Large intestine (tissue), 12 donors: Measurements from ENCODE around the gene ASB17. TPM values are rescaled to one million over a fixed set of nuclear protein-coding genes. Genes with fewer than 3 reads are reported as not detected.
"Not testable (repeated sequence)": the region's sequence is repeated elsewhere in the genome, so short reads cannot be mapped to it uniquely, and the experiment has no call there.

Source experiments
- DNase-seq, 2 donors: peaks; one replicate each; pipeline versions ENCODE4 v3.0.0 to v3.0.0-alpha.2; 2013
- H3K27ac ChIP-seq: one replicate; pipeline ENCODE4 v1.5.1; 2013; ENCODE audit warnings: low read length
- H3K27me3 ChIP-seq: 2 replicates; pipeline ENCODE4 v1.6.1; 2013; ENCODE audit warnings: low read length; ENCODE audit not compliant: control insufficient read depth, insufficient read depth
- H3K36me3 ChIP-seq: 2 replicates; pipeline ENCODE4 v1.6.1; 2013; ENCODE audit warnings: low read length; ENCODE audit not compliant: control insufficient read depth, insufficient read depth
- H3K4me1 ChIP-seq: one replicate; pipeline ENCODE4 v1.6.1; 2013; ENCODE audit warnings: low read length; ENCODE audit not compliant: control insufficient read depth, insufficient read depth
- H3K4me3 ChIP-seq: one replicate; pipeline ENCODE4 v1.5.1; 2013; ENCODE audit warnings: low read length
- H3K9me3 ChIP-seq: one replicate; pipeline ENCODE4 v1.6.1; 2013; ENCODE audit warnings: mild to moderate bottlenecking, low read depth, low read length, moderate library complexity; ENCODE audit not compliant: control insufficient read depth
- WGBS: methylation state at CpG from one replicate; pipeline ENCODE4 v1.1.5; 2013; ENCODE audit warnings: low lambda C conversion rate; ENCODE audit not compliant: insufficient coverage; 5-methylcytosine and 5-hydroxymethylcytosine counted together
- long read RNA-seq, 11 donors: transcript quantifications; one replicate each; lab custom pipeline, GENCODE V29; 2026
- polyA plus RNA-seq: library from polyadenylated mRNA; unstranded; fragments of 120-200 nt; gene quantifications from one replicate; pipeline ENCODE4 v1.2.1, GENCODE V29; 2013

ASB17 gene
- not detected for polyA plus RNA-seq
- long read RNA-seq, donor 1 = 0 reads
- long read RNA-seq, donor 2 = 0 reads
- long read RNA-seq, donor 3 = 0 reads
- long read RNA-seq, donor 4 = 0 reads
- long read RNA-seq, donor 5 = 0 reads
- long read RNA-seq, donor 6 = 0 reads
- long read RNA-seq, donor 7 = 0 reads
- long read RNA-seq, donor 8 = 0 reads
- long read RNA-seq, donor 9 = 0 reads
- long read RNA-seq, donor 10 = 0 reads
- long read RNA-seq, donor 11 = 0 reads

GRCh38 chr1:75932304-75932703 lies at the start of gene ASB17:
ASB17 (minus strand) TSS chr1:75932404; CDS start chr1:75932291, 113 bp downstream.
- Histone ChIP-seq H3K4me1 (no peaks in the 10 kb centered on the region), H3K4me3 (no peak within 1 kb of the TSS), H3K27ac (no peak within 1 kb of the TSS), H3K36me3 (no peaks in the 10 kb centered on the region), H3K9me3 (no peaks in the 10 kb centered on the region), H3K27me3 (no peaks in the 10 kb centered on the region)
- WGBS = 100% methylated on average over 1 of the region's 1 CpG
- DNase-seq = no peak

- Histone ChIP-seq H3K27ac (no peak overlapping the region), H3K4me3 (no peak overlapping the region), H3K36me3 (no peaks in the 10 kb centered on the region), H3K27me3 (no peaks in the 10 kb centered on the region), H3K9me3 (no peaks in the 10 kb centered on the region), H3K4me1 (no peaks in the 10 kb centered on the region)
- WGBS = 90% methylated on average over 1 of the region's 6 CpGs
- no peak for DNase-seq
Measured at GRCh38 chr1:75980972-75981897, 49.0 kb upstream of the ASB17 start.

- no peak overlapping the region for H3K27ac ChIP-seq
- no peaks in the 10 kb centered on the region for H3K9me3 ChIP-seq
- no peaks in the 10 kb centered on the region for H3K4me1 ChIP-seq
- DNase-seq = no peak
- H3K27me3 ChIP-seq = no peaks in the 10 kb centered on the region
- no peak overlapping the region for H3K4me3 ChIP-seq
- no peaks in the 10 kb centered on the region for H3K36me3 ChIP-seq
Measured at GRCh38 chr1:75970631-75971030, 38.4 kb upstream of the ASB17 start.

- Histone ChIP-seq H3K9me3 (no peaks in the 10 kb centered on the region), H3K27me3 (no peaks in the 10 kb centered on the region), H3K4me3 (no peak overlapping the region), H3K27ac (no peak overlapping the region), H3K4me1 (no peaks in the 10 kb centered on the region), H3K36me3 (no peaks in the 10 kb centered on the region)
- no CpG with 5 or more reads among the region's 3 CpGs for WGBS
- no peak for DNase-seq
Measured at GRCh38 chr1:75969550-75969949, 37.3 kb upstream of the ASB17 start.

GRCh38 chr1:75967719-75968118 lies 35.5 kb upstream of the ASB17 start:
- no peak overlapping the region for H3K4me3 ChIP-seq
- H3K36me3 ChIP-seq = no peaks in the 10 kb centered on the region
- no peaks in the 10 kb centered on the region for H3K9me3 ChIP-seq
- H3K4me1 ChIP-seq = no peaks in the 10 kb centered on the region
- DNase-seq = no peak
- H3K27ac ChIP-seq = no peak overlapping the region
- no CpG with 5 or more reads among the region's 1 CpG for WGBS
- no peaks in the 10 kb centered on the region for H3K27me3 ChIP-seq

GRCh38 chr1:75964760-75965408 lies 32.7 kb upstream of the ASB17 start:
- H3K27ac ChIP-seq = no peak overlapping the region
- H3K9me3 ChIP-seq = no peaks in the 10 kb centered on the region
- H3K4me3 ChIP-seq = no peak overlapping the region
- no peak for DNase-seq
- H3K36me3 ChIP-seq = no peaks in the 10 kb centered on the region
- no peaks in the 10 kb centered on the region for H3K27me3 ChIP-seq
- H3K4me1 ChIP-seq = no peaks in the 10 kb centered on the region

- 40% methylated on average over 1 of the region's 10 CpGs for WGBS
- H3K27ac ChIP-seq, DNase-seq, H3K9me3 ChIP-seq, H3K4me1 ChIP-seq, H3K27me3 ChIP-seq, H3K4me3 ChIP-seq, H3K36me3 ChIP-seq: not testable (repeated sequence)
Measured at GRCh38 chr1:75964110-75964759, 32.0 kb upstream of the ASB17 start.

- Histone ChIP-seq H3K27me3 (no peaks in the 10 kb centered on the region), H3K9me3 (no peaks in the 10 kb centered on the region), H3K36me3 (no peaks in the 10 kb centered on the region), H3K4me3 (no peak overlapping the region), H3K27ac (no peak overlapping the region), H3K4me1 (no peaks in the 10 kb centered on the region)
- DNase-seq = no peak
Measured at GRCh38 chr1:75954586-75954985, 22.4 kb upstream of the ASB17 start.

- H3K27ac ChIP-seq = no peak overlapping the region
- WGBS = 80% methylated on average over 2 of the region's 4 CpGs
- H3K4me1 ChIP-seq = no peaks in the 10 kb centered on the region
- H3K27me3 ChIP-seq = no peaks in the 10 kb centered on the region
- DNase-seq = no peak
- no peaks in the 10 kb centered on the region for H3K9me3 ChIP-seq
- H3K36me3 ChIP-seq = no peaks in the 10 kb centered on the region
- no peak overlapping the region for H3K4me3 ChIP-seq
Measured at GRCh38 chr1:75953461-75953860, 21.3 kb upstream of the ASB17 start.

- Histone ChIP-seq H3K4me3 (no peak overlapping the region), H3K4me1 (no peaks in the 10 kb centered on the region), H3K27me3 (no peaks in the 10 kb centered on the region), H3K36me3 (no peaks in the 10 kb centered on the region), H3K9me3 (no peaks in the 10 kb centered on the region), H3K27ac (no peak overlapping the region)
- DNase-seq = no peak
- WGBS = 100% methylated on average over 1 of the region's 1 CpG
Measured at GRCh38 chr1:75952016-75952415, 19.8 kb upstream of the ASB17 start.
